AG10803 (cell line): ENCODE results near the gene CTBP2.

Source experiments
- DNase-seq: peaks from one replicate; pipeline ENCODE4 v3.0.0; 2010; ENCODE audit warnings: low read depth
- H3K4me3 ChIP-seq: 2 replicates; pipeline ENCODE4 v1.5.1; 2011; ENCODE audit warnings: mild to moderate bottlenecking, low read length, control low read depth
- TF ChIP-seq, protein P1 (sequence below): conservative IDR thresholded peaks from 2 replicates; pipeline ENCODE4 v1.5.1; 2011; ENCODE audit warnings: mild to moderate bottlenecking, low read length, control low read depth, inconsistent platforms

CTBP2 gene

DNA sequence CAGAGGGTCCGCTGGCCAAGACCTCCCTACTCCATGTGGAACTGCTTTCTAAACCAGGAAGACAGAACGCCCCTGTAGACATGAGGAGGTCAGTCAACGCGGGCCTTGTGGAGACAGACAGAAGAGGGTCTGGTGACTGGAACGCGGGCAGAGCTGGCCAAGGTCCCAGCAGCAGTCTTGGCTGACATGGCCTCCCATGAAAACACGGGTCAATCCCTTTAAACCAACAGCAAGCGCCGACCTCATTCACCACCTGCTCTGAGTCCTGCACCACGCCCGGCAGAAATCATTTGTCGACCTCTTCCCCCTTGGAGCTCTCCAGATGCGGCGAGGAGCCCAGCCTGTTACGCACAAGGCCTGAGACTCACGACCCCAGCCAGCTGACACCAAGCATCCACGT lies 140.0 kb downstream of the CTBP2 start:
- H3K4me3 ChIP-seq = no peak overlapping the region
- DNase-seq = no peak
- TF ChIP-seq, protein P1, sequence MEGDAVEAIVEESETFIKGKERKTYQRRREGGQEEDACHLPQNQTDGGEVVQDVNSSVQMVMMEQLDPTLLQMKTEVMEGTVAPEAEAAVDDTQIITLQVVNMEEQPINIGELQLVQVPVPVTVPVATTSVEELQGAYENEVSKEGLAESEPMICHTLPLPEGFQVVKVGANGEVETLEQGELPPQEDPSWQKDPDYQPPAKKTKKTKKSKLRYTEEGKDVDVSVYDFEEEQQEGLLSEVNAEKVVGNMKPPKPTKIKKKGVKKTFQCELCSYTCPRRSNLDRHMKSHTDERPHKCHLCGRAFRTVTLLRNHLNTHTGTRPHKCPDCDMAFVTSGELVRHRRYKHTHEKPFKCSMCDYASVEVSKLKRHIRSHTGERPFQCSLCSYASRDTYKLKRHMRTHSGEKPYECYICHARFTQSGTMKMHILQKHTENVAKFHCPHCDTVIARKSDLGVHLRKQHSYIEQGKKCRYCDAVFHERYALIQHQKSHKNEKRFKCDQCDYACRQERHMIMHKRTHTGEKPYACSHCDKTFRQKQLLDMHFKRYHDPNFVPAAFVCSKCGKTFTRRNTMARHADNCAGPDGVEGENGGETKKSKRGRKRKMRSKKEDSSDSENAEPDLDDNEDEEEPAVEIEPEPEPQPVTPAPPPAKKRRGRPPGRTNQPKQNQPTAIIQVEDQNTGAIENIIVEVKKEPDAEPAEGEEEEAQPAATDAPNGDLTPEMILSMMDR = no peak

DNA sequence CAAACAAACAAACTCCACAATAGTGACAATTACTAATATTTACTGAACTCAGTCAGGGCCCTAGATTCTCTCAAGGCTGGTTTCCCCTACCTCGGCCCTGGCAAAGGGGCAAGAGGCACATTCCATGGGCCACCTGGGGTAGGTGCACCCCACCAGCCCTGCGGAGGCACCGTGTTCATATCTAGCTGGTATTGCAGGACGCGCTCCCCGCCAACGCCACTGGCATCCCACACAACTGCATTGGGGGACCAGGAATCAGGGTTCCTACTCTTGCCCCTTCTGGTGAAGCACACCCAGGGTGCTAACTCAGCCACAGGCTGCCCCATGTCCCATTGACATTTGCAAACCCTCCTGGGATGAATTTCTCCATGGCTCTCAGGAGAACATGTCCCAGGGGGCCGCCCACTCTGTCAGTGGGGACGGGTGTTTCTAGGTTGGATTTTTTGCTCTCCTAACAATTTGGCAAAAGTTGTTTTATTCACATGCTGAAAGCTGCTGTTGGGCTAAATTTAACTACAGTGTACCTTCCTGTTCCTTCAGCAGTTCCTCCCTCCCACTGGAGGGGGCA lies 141.7 kb downstream of the CTBP2 start:
- no peak for DNase-seq
- H3K4me3 ChIP-seq = no peak overlapping the region
- TF ChIP-seq, protein P1 = no peak

DNA sequence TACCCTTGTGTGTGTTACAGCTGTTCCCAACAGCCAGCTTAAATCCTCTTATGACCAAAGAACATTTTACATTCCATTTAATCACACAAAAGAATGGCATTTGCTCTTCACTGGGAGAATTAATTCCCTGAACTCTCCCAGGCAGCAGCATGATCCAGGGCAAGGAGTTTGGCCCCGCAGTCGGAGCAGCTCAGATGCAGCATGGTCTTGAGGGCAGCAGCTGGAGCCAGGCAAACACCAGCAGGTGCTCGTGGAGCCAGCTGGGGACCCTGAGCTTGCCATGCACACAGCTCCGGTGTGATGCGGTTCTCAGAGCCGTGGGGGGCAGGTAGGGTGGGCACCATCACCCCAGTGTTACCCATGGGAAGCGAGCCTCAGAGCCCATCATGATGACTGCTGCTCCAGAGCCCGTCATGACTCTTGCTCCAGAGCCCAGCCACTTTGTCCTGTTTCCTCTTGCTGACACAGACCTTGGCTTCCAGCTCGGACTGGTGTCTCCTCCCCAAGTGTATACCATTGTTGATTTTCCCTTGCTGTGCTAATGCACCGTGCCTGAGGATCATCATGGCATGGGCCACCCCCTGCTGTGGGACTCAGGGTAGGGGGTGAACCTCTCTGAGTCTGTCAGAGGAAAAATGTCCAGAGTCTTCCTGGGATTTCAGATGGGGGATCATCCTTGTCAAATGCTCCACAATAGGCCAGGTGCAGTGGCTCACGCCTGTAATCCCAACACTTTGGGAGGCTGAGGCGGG lies 142.6 kb downstream of the CTBP2 start:
- no peak for DNase-seq
- TF ChIP-seq, protein P1 = no peak
- no peak overlapping the region for H3K4me3 ChIP-seq

DNA sequence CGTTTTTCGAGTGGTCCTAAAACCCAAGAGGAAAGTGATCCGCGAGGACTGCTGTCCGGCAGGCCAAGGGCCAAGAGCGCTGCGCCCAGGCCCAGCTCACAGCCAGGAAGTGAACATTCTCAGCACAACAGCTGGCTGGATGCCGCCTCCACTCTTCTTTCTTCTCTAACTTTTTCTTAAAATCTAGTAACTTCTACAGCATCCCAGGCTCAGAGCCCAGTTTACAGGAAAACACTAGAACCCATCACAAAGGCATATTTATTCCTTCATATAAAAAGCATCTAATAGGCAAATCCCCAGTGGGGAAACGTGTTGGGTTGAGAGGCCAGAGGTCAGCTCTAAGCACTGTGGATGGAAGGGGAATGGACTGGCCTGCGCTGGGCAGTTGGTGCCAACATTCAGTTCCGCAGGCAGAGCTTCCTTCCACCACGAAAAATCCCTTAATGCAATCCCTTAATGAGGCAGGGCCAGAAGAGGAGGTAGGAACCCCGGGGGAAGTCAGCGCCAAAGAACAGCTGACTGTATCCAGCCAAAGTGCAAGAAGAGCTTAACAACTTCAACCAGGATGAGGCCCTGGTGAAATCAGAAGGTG lies 143.7 kb downstream of the CTBP2 start:
- no peak overlapping the region for H3K4me3 ChIP-seq
- TF ChIP-seq, protein P1 = no peak
- DNase-seq = no peak

DNA sequence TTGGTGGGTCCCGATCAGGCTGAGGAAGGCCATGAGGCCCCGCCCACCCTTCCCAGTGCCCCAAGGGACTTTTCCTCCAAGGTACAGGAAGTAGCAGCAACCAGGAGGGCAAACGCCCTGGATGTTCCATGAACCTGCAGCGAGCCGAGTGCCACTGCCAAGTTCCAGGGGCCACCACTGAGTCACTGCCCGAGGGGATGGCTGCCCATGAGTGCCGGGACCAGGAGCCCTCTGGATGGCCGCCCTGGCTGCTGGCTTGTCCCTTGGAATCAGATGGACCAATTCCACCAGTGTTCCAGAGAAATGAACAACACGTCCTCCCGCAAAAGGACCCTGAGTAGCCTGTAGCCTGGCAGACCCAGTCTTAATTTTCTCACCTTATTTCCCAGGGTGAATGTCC lies 144.2 kb downstream of the CTBP2 start:
- no peak overlapping the region for H3K4me3 ChIP-seq
- DNase-seq = no peak
- TF ChIP-seq, protein P1 = no peak

DNA sequence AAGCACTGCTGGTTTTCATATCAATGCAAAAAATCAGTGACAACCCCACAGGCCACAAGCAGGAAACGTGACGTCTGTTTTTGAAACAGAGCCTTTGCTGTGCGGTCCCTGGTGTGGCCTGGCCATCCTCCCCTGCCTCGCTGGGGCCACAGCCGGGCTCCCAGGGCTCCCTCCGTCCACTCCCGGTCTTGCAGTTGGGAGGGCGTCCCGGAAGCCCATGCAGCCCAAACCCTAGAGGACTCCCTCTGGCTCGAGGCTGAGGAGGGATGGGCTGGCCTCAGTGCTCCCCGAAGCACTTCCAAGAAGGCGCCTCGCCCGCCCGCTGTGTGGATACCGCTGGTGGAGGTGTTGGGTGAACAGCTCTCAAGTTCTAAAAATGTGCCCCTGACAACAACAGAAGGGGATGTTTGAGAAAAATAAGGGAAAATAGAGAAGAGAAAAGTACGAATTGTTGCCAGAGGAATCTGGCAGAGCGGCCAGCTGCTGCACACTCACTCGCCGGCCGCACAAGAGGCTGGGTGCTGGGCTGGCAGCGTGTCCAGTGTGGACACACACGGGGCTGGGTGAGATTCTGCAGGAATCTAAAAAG lies 144.9 kb downstream of the CTBP2 start:
- H3K4me3 ChIP-seq = no peak overlapping the region
- no peak for DNase-seq
- TF ChIP-seq, protein P1 = no peak
